Ascending aorta (tissue), 2 donors: ENCODE results near the gene JMJD4. TPM values are rescaled to one million over a fixed set of nuclear protein-coding genes. Genes with fewer than 3 reads are reported as not detected.

Experiments used
- DNase-seq, 2 donors: peaks; one replicate each; pipeline ENCODE4 v3.0.0-alpha.2; 2019; ENCODE audit warnings: low spot score in 2 of 2
- H3K27ac ChIP-seq, 2 donors: fragments of 200-600 bp; sonication (generic); one replicate each; pipeline ENCODE4 v1.5.1; 2016 to 2017; ENCODE audit warnings: mild to moderate bottlenecking in 1 of 2
- H3K27me3 ChIP-seq: fragments of 200-600 bp; sonication (generic); one replicate; pipeline ENCODE4 v1.5.1; 2017
- H3K36me3 ChIP-seq, 2 donors: fragments of 200-600 bp; sonication (generic); one replicate each; pipeline ENCODE4 v1.5.1; 2016
- H3K4me1 ChIP-seq, 2 donors: fragments of 200-600 bp; sonication (generic); one replicate each; pipeline ENCODE4 v1.5.1; 2016 to 2017; ENCODE audit warnings: mild to moderate bottlenecking in 1 of 2
- H3K4me3 ChIP-seq, 2 donors: fragments of 200-600 bp; sonication (generic); one replicate each; pipeline ENCODE4 v1.5.1; 2016 to 2017; ENCODE audit warnings: mild to moderate bottlenecking in 1 of 2
- H3K9me3 ChIP-seq, 2 donors: fragments of 200-600 bp; sonication (generic); one replicate each; pipeline ENCODE4 v1.5.1; 2016
- intact Hi-C: fragments of 100-400 bp; cut with DNase I; formaldehyde crosslinking; loops from one replicate; pipeline ENCODE4 v1.15.1; 2023
- total RNA-seq: library from RNA; depleted of rRNA; stranded (reverse); fragments of >200 nt; gene quantifications from one replicate; pipeline ENCODE4 v1.1.0, GENCODE V29; 2016
- TF ChIP-seq, protein P1 (sequence below), 3 experiments: fragments of 200-600 bp in 2 of 3; fragments of 450-650 bp in 1 of 3; sonication (generic) in 2 of 3; IDR thresholded peaks; one replicate each; pipeline ENCODE4 v1.5.1; 2016 to 2019; ENCODE audit warnings: antibody characterized with exemption in 3 of 3, mild to moderate bottlenecking in 1 of 3, moderate library complexity in 1 of 3

Gene JMJD4
- total RNA-seq, 1 donor from 2014 or later = 10.6 TPM

GRCh38 chr1:227775841-227776240, 40.7 kb upstream of the JMJD4 start:
- TF ChIP-seq, protein P1, sequence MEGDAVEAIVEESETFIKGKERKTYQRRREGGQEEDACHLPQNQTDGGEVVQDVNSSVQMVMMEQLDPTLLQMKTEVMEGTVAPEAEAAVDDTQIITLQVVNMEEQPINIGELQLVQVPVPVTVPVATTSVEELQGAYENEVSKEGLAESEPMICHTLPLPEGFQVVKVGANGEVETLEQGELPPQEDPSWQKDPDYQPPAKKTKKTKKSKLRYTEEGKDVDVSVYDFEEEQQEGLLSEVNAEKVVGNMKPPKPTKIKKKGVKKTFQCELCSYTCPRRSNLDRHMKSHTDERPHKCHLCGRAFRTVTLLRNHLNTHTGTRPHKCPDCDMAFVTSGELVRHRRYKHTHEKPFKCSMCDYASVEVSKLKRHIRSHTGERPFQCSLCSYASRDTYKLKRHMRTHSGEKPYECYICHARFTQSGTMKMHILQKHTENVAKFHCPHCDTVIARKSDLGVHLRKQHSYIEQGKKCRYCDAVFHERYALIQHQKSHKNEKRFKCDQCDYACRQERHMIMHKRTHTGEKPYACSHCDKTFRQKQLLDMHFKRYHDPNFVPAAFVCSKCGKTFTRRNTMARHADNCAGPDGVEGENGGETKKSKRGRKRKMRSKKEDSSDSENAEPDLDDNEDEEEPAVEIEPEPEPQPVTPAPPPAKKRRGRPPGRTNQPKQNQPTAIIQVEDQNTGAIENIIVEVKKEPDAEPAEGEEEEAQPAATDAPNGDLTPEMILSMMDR (IDR thresholded peaks at IDR 0.05) = no peak
- Histone ChIP-seq H3K36me3 (peaks cover 0 to 20% of the 10 kb centered on the region in 2 donors), H3K4me1 (peaks cover 3 to 10% of the 10 kb centered on the region in 2 donors), H3K4me3 (no peak overlapping the region), H3K27ac (no peak overlapping the region), H3K9me3 (no peaks in the 10 kb centered on the region), H3K27me3 (no peaks in the 10 kb centered on the region)
- intact Hi-C loops = no loop called here
- DNase-seq = no peak

GRCh38 chr1:227774821-227775661, 39.9 kb upstream of the JMJD4 start:
- H3K36me3 ChIP-seq = peaks cover 1 to 22% of the 10 kb centered on the region in 2 donors
- H3K4me1 ChIP-seq = peaks cover 3 to 10% of the 10 kb centered on the region in 2 donors
- H3K4me3 ChIP-seq = peak overlapping the region in 1 of 2 donors; percentile 37
- DNase-seq = no peak
- no peaks in the 10 kb centered on the region for H3K9me3 ChIP-seq
- H3K27me3 ChIP-seq = no peaks in the 10 kb centered on the region
- peak overlapping the region in 1 of 2 donors; percentile 27 for H3K27ac ChIP-seq
- TF ChIP-seq, protein P1 (IDR thresholded peaks at IDR 0.05) = no peak
- intact Hi-C loops = no loop called here

GRCh38 chr1:227774051-227774731, 39.1 kb upstream of the JMJD4 start:
- Histone ChIP-seq H3K27ac (peak overlapping the region in 1 of 2 donors; percentile 27), H3K36me3 (peaks cover 5 to 29% of the 10 kb centered on the region in 2 donors), H3K4me1 (peaks cover 3 to 10% of the 10 kb centered on the region in 2 donors), H3K4me3 (no peak overlapping the region), H3K27me3 (no peaks in the 10 kb centered on the region), H3K9me3 (no peaks in the 10 kb centered on the region)
- intact Hi-C loops = no loop called here
- DNase-seq = no peak
- TF ChIP-seq, protein P1 (IDR thresholded peaks at IDR 0.05) = no peak

DNA sequence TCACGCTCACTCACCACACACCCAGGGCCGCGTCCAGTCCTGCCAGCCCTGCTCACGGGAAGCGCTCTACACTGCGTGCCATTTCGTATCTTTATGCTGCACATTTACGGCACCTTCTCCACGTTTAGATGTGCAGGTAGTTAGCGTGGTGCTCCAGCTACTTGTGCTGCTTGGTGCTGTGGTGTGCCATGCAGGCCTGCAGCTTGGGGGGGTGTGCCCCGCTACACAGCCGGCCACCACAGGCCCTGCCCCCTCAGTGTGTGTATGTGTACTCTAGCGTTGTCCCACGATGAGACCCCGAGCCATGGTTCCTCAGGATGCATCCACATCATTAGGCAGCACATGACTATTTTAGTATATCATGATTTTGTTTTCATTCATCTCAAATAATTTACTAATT, 38.5 kb upstream of the JMJD4 start:
- intact Hi-C loops = no loop called here
- Histone ChIP-seq H3K36me3 (peaks cover 11 to 36% of the 10 kb centered on the region in 2 donors), H3K4me1 (peaks cover 3 to 10% of the 10 kb centered on the region in 2 donors), H3K27ac (no peak overlapping the region), H3K9me3 (no peaks in the 10 kb centered on the region), H3K27me3 (no peaks in the 10 kb centered on the region), H3K4me3 (no peak overlapping the region)
- DNase-seq = no peak
- TF ChIP-seq, protein P1 (IDR thresholded peaks at IDR 0.05) = no peak

DNA sequence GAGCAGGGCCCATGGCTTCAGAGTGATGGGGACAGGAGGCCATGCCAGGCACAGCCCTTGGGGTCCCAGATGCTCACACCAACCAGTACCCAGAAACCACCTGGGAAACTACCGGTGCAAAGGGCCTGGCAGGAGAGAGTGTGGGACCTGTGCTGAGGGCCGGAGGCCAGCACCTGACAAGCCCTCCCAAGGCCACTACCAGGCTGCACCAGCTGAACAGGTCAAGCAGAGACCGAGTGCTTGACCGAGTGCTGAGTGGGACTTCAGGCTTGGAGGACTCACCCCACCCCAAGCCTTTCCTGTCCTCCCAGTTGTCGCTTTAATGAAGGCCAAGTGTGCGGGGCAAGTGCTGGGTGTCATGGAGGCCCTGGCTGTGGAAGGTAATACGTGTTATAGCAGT, 36.7 kb upstream of the JMJD4 start:
- Histone ChIP-seq H3K27me3 (no peaks in the 10 kb centered on the region), H3K4me3 (no peak overlapping the region), H3K4me1 (peaks cover 3 to 10% of the 10 kb centered on the region in 2 donors), H3K9me3 (no peaks in the 10 kb centered on the region), H3K27ac (no peak overlapping the region), H3K36me3 (peaks cover 25 to 54% of the 10 kb centered on the region in 2 donors)
- intact Hi-C loops = no loop called here
- DNase-seq = no peak
- TF ChIP-seq, protein P1 (IDR thresholded peaks at IDR 0.05) = no peak
